HG03457 (cell line): ENCODE measurements around the gene SCAPER.

Source experiments
- ATAC-seq: cut with Tn5 transposase; IDR thresholded peaks from one replicate; pipeline ENCODE4 v1.9.1; 2021; ENCODE audit warnings: moderate number of reproducible peaks; ENCODE audit not compliant: unreplicated experiment

SCAPER gene

GRCh38 chr15:76378691-76379090 lies 526.4 kb downstream of the SCAPER start:
- ATAC-seq = no peak

DNA sequence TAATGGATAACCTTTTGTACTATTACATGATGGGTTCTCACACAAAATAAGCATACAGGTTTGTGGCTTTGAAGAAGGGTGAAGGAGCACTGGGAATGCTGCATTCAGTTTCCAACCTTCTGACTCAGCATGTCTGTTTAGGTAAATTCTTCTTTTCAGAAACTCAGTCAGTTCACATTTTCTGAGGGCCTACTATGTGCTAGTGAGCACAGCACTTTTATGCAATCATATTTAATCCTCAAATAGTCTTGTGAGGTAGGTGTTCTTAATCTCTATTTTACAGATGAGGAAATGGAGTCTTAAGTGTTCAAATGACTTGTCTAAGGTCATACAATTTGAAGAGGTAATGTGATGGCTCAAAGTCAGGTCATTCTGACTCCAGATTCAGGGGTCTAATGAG lies 527.4 kb downstream of the SCAPER start:
- ATAC-seq = no peak

DNA sequence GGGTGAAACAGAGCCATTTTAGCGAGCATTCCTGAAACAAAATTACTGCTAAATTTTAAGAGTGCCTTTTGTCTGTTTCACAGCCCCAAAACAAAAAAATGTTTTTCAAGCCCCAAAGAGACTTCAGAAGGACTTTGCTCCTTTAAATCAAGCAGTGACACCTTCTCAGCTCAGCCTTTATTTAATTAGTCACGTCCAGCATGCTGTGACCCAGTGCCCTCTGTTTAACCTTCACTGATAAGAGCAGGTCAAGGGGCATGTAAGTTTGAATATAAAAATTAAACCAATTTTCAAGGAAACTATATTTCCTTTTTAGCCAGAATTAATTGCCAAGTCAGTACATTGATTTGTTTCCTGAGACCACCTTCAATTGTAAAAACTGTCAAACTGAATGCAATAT lies 527.9 kb downstream of the SCAPER start:
- no peak for ATAC-seq

- ATAC-seq = no peak
Measured at GRCh38 chr15:76376816-76377215, 528.3 kb downstream of the SCAPER start.

DNA sequence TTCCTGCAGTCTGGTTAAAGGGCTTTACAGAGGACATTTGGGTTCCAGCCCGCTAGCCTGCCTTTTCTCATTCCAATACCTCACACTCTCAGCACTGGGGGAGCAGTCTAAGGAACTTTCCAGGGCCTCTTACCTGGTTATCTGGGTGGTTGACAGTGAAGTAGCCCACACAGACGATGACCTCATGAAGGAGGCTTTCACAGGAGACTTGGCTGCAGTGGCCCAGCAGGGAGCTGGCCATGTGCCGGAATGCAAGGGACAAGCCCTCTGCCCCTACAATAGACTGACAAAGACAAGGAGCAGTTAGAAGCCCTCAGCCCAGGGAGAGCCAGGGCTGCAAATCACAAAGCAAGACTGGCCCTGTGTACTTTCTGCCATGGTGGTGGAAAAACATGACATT lies 529.1 kb downstream of the SCAPER start:
- no peak for ATAC-seq

DNA sequence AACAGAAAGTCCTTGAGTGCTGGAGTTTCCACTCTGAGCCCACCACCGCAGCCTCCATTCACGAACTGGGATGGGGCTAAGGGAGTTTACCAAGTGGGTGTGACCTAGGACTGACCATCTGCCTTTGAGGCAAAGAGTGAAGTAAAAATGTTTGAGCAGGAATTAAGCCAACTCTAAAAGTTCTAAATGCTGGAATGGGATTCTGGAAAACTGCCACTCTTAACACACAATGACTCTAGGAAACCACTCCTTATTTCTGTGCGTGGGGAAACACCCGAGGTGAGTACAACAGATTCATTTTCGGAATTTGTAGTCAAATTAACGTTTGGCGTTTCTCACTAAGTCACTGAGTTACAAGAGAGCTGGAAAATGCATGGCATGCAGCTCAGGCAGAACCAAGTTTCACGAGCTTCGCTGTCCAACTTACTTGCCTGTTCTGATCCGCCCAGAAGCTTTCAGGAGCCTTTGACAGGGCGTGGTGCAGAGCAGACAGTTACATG lies 537.0 kb downstream of the SCAPER start:
- ATAC-seq = no peak

- no peak for ATAC-seq
Measured at GRCh38 chr15:76366714-76367113, 538.4 kb downstream of the SCAPER start.

GRCh38 chr15:76363251-76363650 lies 541.9 kb downstream of the SCAPER start:
- ATAC-seq = no peak

DNA sequence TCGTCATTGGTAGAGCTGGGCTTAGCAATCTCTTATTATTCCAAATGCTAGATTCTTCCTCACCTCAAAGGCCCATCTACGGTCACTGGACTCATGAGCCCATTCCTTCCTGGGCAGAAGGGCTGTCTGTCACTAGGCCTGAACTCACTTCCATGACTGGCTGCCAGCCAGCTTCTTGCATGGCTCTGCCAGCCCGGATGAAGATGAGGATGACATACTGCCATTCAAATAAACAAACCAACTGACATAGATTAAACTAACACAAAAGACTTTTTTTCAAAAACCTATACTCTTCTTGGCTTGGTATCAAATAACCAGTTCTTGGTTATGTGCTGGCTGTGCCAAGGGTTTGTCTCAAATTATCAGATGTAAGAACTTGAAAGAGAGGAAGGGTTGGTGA lies 544.7 kb downstream of the SCAPER start:
- no peak for ATAC-seq

- no peak for ATAC-seq
Measured at GRCh38 chr15:76359152-76359551, 546.0 kb downstream of the SCAPER start.

DNA sequence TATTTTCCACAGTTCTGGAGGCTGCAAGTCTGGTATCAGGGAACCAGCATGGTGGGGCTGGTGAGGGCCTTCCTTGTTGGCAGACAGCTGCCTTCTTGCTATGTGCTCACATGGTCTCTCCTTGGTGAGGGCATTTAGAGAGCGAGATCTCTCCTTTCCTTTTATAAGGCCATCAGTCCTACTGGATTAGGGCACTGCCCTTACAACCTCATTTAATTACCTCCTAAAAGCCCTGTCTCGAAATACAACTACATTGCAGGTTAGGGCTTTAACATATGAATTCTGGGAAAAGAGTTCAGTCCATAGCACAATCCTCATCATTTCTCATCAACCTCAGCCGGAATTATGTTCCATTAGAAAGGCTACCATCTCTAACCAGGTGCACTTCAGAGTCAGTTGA lies 546.7 kb downstream of the SCAPER start:
- no peak for ATAC-seq

- ATAC-seq = no peak
Measured at GRCh38 chr15:76354823-76355440, 550.2 kb downstream of the SCAPER start.

DNA sequence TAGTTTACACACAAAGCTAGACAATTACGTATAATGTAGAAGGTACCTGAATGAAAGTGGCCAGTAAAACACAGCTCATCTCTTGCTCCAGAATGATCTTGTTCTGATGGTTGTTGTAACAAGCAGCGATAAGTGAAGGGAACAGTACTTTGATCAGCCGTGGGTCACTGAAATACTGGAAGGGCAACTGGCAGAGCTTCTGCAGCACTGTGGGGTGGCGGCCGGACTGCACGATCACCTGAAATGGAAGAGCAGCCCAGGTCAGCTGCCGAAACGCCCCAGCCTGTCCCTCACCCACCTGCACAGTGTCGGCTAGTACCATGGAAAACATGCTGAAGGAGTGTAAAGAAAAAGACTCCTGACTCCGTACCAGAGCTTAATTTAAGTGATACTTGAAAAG lies 551.2 kb downstream of the SCAPER start:
- ATAC-seq = no peak

DNA sequence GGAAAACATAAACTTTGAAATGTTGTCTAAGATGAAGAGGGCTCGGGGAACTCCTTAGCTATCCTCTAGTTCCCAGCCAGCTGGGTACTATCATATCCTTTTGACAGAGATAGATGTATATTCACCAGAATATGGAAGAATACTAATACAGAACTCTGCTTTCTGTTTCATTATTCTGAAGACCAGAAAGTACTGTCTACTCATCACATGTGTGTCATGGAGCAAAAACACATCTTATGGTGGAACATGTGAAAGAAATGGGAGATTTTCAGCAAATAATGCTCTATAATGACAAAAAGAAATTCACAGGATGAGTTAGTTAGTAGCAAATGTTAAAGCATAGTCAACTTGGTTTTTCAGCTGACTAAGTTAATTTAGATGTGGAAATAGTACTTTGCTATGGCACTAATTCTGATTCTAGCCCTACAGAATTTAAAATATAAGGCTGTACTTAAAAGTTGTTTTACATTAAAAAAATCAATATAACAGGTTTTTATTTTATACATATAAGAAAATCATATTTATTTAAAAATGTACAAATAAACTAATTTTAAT lies 552.0 kb downstream of the SCAPER start:
- no peak for ATAC-seq

DNA sequence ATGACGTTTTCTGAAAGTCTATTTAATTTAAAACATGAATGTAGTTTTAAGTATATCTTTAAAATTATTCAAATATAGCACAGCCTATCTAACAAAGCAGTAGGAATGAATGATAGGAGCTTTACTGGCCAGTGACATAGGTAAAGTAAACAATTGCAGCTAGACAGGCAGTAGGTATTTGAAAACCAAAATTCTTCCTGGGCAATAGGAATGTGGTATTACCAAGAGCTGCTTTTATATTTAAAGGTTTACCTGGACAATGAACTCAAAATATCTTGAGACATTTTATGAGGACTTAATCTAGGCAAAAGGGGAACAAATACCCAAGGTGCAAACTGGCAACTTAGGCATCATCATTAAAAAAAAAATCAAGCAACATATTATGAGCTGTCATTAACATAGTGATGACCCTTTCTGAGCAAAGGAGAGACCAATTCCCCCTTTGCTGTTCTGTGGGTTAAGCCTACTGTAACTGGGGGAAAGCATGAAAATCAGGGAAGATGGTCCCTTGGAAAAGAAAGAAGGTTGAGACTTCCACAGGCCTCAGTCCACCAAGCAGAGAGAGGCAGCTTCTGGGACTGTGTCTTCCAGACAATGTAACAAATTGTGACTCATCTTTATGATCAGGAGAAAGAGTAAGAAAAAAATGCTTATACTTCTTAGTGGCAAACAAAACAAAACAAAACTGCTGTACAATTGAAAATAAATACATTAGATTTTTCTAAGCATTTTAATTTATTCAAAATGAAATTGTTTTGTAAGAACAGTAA lies 555.7 kb downstream of the SCAPER start:
- ATAC-seq = no peak

GRCh38 chr15:76347482-76348055 lies 557.6 kb downstream of the SCAPER start:
- ATAC-seq = no peak

DNA sequence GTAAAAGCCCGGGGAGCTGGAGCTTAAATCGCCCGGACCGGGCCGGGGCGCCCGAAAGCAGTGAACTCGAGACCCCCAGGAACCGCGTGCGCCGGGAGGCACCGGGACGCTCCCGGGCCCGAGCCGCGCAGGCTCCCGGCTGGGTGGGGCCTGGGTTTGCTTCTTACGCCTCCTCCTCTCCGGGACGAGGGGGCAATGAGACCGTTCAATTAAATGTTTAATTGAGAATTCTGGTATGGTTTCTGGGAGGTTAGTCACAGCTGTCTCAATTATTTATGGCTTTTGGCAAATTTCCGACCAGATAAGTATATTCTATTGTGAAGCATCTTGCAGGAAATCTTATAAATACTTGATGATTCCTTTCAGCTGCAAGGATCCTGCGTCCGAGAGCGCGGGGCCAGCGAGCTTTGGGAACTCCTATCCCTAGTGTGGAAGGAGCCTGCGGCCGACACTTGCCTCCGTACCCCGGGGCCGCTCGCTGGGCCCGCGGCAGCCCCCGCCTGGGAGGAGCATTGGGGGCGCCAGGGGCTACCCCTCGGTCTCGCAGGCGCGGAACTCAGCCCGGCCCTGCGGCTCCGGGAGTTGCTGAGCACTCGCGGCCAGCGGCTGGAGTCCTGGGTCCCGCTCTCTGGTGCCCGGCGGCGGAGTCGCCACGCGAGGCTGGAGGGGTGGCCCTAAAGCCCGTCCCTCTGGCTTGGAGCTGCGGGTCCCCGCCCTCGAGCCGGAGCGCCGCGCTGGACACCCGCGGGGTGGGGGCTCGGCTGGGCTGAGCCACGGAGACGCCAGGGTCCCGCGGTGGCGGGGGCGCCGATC lies 558.3 kb downstream of the SCAPER start:
- ATAC-seq = no peak

DNA sequence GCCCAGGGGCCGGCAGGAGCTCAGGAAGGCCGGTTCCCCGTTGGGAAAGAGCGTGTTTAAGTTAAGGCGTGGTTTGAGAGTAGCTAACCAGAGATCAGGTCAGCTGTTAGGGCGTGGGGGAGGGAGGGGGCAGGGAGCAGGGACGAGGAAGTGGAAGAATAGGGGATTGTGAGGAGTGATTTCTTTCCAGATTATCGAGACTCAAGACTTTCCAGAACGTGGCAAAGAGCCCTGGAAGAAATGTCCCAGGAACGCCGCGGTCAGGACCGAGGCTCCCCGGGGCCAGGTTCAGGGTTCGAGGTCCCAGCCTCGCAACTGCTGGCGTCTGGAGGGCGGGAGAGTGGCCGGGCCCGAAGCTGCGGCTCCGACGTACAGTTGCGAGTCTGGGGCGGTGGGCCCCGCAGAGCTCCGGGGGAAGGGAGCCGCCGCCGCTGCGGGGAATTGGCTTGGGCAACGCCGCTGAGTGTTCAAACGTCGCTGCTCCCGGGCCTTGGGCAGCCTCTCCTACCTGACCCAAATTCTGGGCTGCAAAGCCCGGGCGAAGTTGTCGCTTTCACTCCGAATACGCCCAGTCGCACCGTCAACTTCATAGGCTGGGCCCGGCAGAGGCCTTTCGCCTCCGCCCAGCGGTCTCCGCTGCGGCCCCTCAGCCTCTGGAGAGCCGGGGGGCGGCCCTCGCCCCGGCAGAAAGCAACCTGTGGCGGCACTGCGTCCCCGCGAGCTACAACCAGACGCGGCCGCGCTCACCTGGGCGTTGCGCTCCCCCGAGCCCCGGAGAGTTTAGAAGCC lies 559.1 kb downstream of the SCAPER start:
- ATAC-seq = no peak

GRCh38 chr15:76345583-76345879 lies 559.6 kb downstream of the SCAPER start:
- ATAC-seq = no peak

- no peak for ATAC-seq
Measured at GRCh38 chr15:76344893-76345582, 560.1 kb downstream of the SCAPER start.
